Heart right ventricle (tissue), 16 donors: Measurements from ENCODE around the gene MFAP4. TPM values are rescaled to one million over a fixed set of nuclear protein-coding genes. Genes with fewer than 3 reads are reported as not detected.

Source experiments
- ATAC-seq, 8 donors: fragments of 200-7000 bp; cut with Tn5 transposase; one replicate each; pipeline ENCODE4 v1.9.1; 2020; ENCODE audit warnings: mild to moderate bottlenecking in 8 of 8, moderate library complexity in 8 of 8, moderate number of reproducible peaks in 1 of 8
- DNase-seq, 2 donors: peaks; one replicate each; pipeline ENCODE4 v3.0.0-alpha.2; 2020
- H3K27ac ChIP-seq, 10 donors: fragments of 200-600 bp; sonication (generic) in 2 of 10; one replicate each; pipeline versions ENCODE4 v1.5.0 to v1.8.0; 2020 to 2022; ENCODE audit warnings: mild to moderate bottlenecking in 3 of 10
- H3K27me3 ChIP-seq, 7 donors: fragments of 200-600 bp; one replicate each; pipeline ENCODE4 v1.8.0; 2021 to 2022; ENCODE audit warnings: mild to moderate bottlenecking in 2 of 7
- H3K36me3 ChIP-seq, 9 donors: fragments of 200-600 bp; sonication (generic) in 1 of 9; one replicate each; pipeline versions ENCODE4 v1.5.0 to v1.8.0; 2020 to 2022; ENCODE audit warnings: mild to moderate bottlenecking in 2 of 9
- H3K4me1 ChIP-seq, 9 donors: fragments of 200-600 bp; sonication (generic) in 1 of 9; one replicate each; pipeline versions ENCODE4 v1.5.0 to v1.8.0; 2020 to 2022; ENCODE audit warnings: mild to moderate bottlenecking in 4 of 9
- H3K4me3 ChIP-seq, 10 donors: fragments of 200-600 bp; sonication (generic) in 2 of 10; one replicate each; pipeline versions ENCODE4 v1.5.0 to v1.8.0; 2020 to 2022; ENCODE audit warnings: mild to moderate bottlenecking in 7 of 10, moderate library complexity in 2 of 10
- H3K9me3 ChIP-seq, 11 donors: fragments of 200-600 bp in 10 of 11; sonication (generic) in 2 of 11; one replicate each; pipeline versions ENCODE4 v1.5.0 to v1.8.0; 2013 to 2022; ENCODE audit warnings: mild to moderate bottlenecking in 2 of 11, control low read depth in 1 of 11, moderate library complexity in 1 of 11
- CTCF ChIP-seq, 9 donors: fragments of 200-600 bp; sonication (generic) in 2 of 9; IDR thresholded peaks; one replicate each; pipeline versions ENCODE4 v1.5.0 to v1.8.0; 2021 to 2022; ENCODE audit warnings: antibody characterized with exemption in 9 of 9, mild to moderate bottlenecking in 5 of 9, moderate library complexity in 1 of 9
- whole genome bisulfite sequencing, 2 donors: extraction: QIAGEN DNeasy Blood & Tissue Kit; methylation state at CpG; one replicate each; pipeline ENCODE4 v1.1.7; 2013; ENCODE audit warnings: inconsistent platforms in 1 of 2; 5-methylcytosine and 5-hydroxymethylcytosine counted together
- intact Hi-C, 10 donors: fragments of 100-400 bp; cut with DNase I; formaldehyde crosslinking; loops; one replicate each; pipeline versions ENCODE4 v1.11.1 to v1.14.2; 2022
- polyA plus RNA-seq, 2 donors: library from polyadenylated mRNA; stranded (reverse); fragments of 200-250 nt; gene quantifications; one replicate each; pipeline ENCODE4 v1.2.3, GENCODE V29; 2013
- total RNA-seq, 10 donors: library from RNA; stranded (reverse); fragmentation: NEBNext Ultra II Directional in 3 of 10; extraction: Animal tissue kit (Norgen Biotek cat#: 25700) in 3 of 10; gene quantifications; one replicate each; pipeline versions ENCODE4 v1.2.1 to v1.2.4, GENCODE V29; 2021 to 2023
- donor health status: Arrhythmogenic right ventricular cardiomyopathy.
- donor health status: ischemic (EF 13 %, LVEDD 7.1; RV severe dilation, severe dysfunction).
- donor health status: healthy with polysubstance abuse.
- donor health status: DM: no; HTN: yes; CAD: no.
- donor health status: DM: no; HTN: no; CAD: no.
- donor health status: ischemic (EF 25% LVEDD 6.9; RV normal size, moderate dysfunction).
- donor health status: ischemic (EF 25% LVEDD 5.7; RV mildly dilated, moderate dysfunction).
- donor health status: healthy.
- donor health status: DM: yes; HTN: yes; CAD: no.
- donor health status: Ischemic cardiomyopathy.
- donor health status: ischemic (EF 35%, LVEDD 5.7; RV mildly dilated, moderate dysfunction).
- donor health status: nonischemic (EF 11% LVEDD 7.7; RV severe dilation, severe dysfunction).
- donor health status: DM: yes; HTN: yes; CAD: no.
- donor health status: PGD.
- donor health status: ischemic (EF 29% LVEDD 5.4; RV normal size, mild dysfunction).
- donor health status: nonischemic (EF 23%, LVEDD 6.1; RV moderate dilation, normal function).

Gene MFAP4
- total and polyA plus RNA-seq, 12 donors: 15.4 to 101 (median 41.6) TPM

GRCh38 chr17:19375732-19376131, 11.3 kb downstream of the MFAP4 start:
- Histone ChIP-seq H3K4me1 (peaks cover 4 to 48% (median 25%) of the 10 kb centered on the region in 9 donors), H3K27me3 (no peaks in the 10 kb centered on the region), H3K27ac (no peak overlapping the region), H3K9me3 (no peaks in the 10 kb centered on the region), H3K4me3 (no peak overlapping the region), H3K36me3 (peaks cover 0 to 23% (median 9%) of the 10 kb centered on the region in 9 donors)
- no peak for TF ChIP-seq CTCF (IDR thresholded peaks at IDR 0.05)
- intact Hi-C loops: loop anchor here in 2 of 10 donors (2.0 to 5.0 kb wide), 2 partner anchors 21 to 72 kb away; no protein-coding TSS in a partner anchor
- DNase-seq: no peak
- no peak for ATAC-seq
- 97 to 100% methylated on average over 1 of the region's 1 CpG for WGBS, 2 donors

- TF ChIP-seq CTCF (IDR thresholded peaks at IDR 0.05): no peak
- H3K9me3 ChIP-seq: no peaks in the 10 kb centered on the region
- intact Hi-C loops: no loop called here
- peaks cover 7 to 53% (median 31%) of the 10 kb centered on the region in 9 donors for H3K4me1 ChIP-seq
- ATAC-seq (no peak), DNase-seq (no peak)
- H3K4me3 ChIP-seq: no peak overlapping the region
- 92% methylated on average over 5 of the region's 5 CpGs for WGBS, 2 donors
- H3K27ac ChIP-seq: no peak overlapping the region
- peaks cover 0 to 8% (median 0%) of the 10 kb centered on the region in 9 donors for H3K36me3 ChIP-seq
- H3K27me3 ChIP-seq: no peaks in the 10 kb centered on the region
These were observed 12.9 kb downstream of the MFAP4 start for GRCh38 chr17:19374136-19374535.

- ATAC-seq (no peak), DNase-seq (no peak)
- H3K4me3 ChIP-seq: no peak overlapping the region
- no peaks in the 10 kb centered on the region for H3K27me3 ChIP-seq
- H3K27ac ChIP-seq: no peak overlapping the region
- 84 to 85% methylated on average over 8 of the region's 8 CpGs for WGBS, 2 donors
- intact Hi-C loops: no loop called here
- no peak for TF ChIP-seq CTCF (IDR thresholded peaks at IDR 0.05)
- peaks cover 5 to 55% (median 27%) of the 10 kb centered on the region in 9 donors for H3K4me1 ChIP-seq
- H3K36me3 ChIP-seq: peaks cover 0 to 8% (median 0%) of the 10 kb centered on the region in 9 donors
- no peaks in the 10 kb centered on the region for H3K9me3 ChIP-seq
These were observed 14.0 kb downstream of the MFAP4 start for GRCh38 chr17:19372866-19373504.

- TF ChIP-seq CTCF (IDR thresholded peaks at IDR 0.05): no peak
- Histone ChIP-seq H3K27me3 (no peaks in the 10 kb centered on the region), H3K36me3 (peaks cover 0 to 8% (median 0%) of the 10 kb centered on the region in 9 donors), H3K4me1 (peaks cover 5 to 58% (median 27%) of the 10 kb centered on the region in 9 donors), H3K27ac (no peak overlapping the region), H3K9me3 (no peaks in the 10 kb centered on the region), H3K4me3 (no peak overlapping the region)
- 80 to 81% methylated on average over 12 of the region's 12 CpGs for WGBS, 2 donors
- ATAC-seq (no peak), DNase-seq (no peak)
- intact Hi-C loops: no loop called here
These were observed 14.6 kb downstream of the MFAP4 start for GRCh38 chr17:19372439-19372838.
